GM21381 (cell line): Measurements from ENCODE around the gene GORASP1.
"Not testable (repeated sequence)": the region's sequence is repeated elsewhere in the genome, so short reads cannot be mapped to it uniquely, and the experiment has no call there.

Experiments used
- ATAC-seq: cut with Tn5 transposase; IDR thresholded peaks from one replicate; pipeline ENCODE4 v1.9.1; 2021; ENCODE audit warnings: mild to moderate bottlenecking, moderate library complexity; ENCODE audit not compliant: unreplicated experiment

Gene GORASP1

DNA sequence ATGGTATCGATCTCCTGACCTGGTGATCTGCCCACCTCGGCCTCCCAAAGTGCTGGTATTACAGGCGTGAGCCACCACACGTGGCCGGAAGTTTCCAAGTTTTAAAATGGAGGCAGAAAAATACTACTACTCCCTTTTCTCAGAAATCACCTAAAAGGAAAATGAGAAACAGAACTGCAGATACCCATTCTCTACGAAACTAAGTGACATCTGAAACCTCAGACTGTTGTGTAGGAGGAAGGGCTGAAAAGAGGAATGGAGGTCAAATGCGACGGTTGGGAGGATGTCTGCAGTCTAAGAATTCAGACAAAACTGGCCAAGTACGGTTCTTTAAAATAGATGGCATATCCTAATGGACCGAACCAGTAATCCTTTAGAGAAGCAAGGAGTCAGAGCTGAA lies 31.5 kb downstream of the GORASP1 start:
- no peak for ATAC-seq

DNA sequence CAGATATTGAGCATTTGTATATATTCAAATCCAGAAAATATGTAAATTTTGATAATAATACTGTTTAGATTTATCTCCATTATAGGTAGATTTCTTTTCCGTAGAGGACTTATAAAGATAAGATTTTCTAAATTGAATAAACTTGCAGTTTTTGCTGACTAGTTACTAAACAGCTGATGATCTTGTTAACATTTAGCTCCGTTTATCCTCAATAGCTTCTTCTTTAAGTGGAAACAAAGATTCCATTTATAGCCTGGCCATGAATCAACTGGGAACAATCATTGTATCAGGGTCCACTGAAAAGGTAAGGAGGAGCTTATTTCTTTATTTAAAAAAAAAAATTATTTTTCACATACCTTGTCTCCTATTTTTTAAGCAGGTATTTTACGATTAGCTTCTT lies 38.9 kb downstream of the GORASP1 start:
- ATAC-seq: no peak

DNA sequence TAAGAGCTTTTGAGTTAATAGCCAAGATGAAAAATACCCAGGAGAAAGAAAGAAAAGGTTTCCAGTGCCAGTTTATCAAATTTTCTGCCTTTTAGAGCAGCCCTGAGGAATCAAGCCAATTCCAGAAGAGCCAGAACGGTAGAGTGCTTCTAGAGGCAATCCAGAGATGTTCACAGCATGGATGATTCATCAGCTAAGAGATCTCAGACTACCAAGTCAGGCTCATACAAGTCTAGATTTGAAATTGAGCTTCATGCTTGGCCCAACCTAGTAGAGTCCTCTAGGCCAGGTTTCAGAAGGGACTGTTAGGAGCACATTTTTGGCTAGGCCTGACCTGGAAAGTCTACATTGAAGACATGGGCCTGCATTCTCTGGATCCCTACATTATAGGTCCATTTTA lies 40.1 kb downstream of the GORASP1 start:
- no peak for ATAC-seq

DNA sequence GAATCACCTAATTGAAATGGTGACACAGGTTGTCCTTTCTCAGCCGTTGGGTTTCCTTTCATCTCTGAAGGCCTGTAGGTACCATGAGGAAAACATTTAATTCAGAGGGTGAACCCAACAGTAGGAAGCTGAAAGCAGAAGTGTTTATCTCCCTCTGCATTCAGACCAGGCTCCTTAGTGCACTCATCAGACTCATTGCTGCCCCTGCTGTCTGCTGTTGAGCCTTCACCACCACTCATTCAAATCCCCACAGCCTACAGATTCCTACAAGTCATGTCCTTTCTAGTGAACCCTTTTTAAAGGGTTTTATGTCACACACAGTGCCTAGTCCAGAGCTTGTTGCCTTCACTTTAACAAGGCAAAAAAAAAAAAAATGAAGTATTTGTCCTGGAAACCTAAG lies 42.2 kb downstream of the GORASP1 start:
- peak; percentile 96 for ATAC-seq

DNA sequence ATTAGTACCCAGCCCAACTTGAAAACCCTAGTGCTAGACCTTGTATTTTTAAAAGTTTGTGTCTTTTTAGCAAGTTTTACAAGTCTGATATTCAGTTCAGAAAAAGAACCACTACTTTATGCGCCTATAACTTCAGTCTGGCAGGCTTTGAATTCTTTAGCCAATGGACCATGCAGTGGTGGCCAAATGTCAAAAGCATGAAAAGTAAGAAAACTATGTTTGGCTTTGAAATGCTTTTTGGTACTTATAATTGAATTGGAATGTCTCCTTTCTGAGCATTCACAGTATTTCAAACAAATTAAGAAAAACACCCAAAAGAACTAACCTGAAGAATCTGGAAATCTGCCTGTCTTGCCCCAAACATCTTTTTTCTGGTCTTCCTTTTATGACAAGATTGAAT lies 42.8 kb downstream of the GORASP1 start:
- no peak for ATAC-seq

DNA sequence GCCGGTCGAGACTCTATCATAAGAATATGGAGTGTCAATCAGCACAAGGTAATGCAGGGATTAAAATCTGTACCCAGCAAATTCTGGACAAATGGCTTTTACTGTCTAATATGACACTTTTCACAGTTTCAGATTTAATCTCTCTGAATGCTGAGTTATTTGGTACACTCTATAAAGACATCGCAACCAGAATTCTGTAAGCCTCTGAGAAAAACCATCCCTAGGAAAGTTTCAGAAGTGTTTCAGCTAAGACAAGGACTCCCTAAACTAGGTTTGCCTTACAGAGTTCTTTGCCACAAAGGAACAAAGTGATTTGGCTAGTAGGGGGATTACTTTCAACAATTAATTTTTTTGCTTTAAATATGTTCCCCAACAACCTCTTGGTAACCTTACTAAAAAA lies 44.3 kb downstream of the GORASP1 start:
- ATAC-seq: no peak

DNA sequence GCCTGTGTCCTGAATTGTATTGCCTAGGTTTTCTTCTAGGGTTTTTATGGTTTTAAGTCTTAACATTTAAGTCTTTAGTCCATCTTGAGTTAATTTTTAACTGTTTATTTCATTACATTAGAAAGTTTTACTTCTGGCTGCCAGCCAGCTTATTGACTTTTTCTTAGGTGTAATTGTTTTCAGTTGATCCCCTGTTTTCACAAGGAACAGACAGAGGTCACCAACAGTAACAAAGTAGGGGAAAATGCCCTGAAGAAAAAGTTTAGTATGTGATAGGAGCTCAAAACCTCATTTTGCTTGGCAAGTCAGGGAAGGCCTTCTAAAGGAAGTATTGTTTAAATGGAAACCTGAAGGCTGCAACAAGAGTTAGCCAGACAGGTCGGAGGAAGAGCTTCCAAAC lies 45.2 kb downstream of the GORASP1 start:
- no peak for ATAC-seq

DNA sequence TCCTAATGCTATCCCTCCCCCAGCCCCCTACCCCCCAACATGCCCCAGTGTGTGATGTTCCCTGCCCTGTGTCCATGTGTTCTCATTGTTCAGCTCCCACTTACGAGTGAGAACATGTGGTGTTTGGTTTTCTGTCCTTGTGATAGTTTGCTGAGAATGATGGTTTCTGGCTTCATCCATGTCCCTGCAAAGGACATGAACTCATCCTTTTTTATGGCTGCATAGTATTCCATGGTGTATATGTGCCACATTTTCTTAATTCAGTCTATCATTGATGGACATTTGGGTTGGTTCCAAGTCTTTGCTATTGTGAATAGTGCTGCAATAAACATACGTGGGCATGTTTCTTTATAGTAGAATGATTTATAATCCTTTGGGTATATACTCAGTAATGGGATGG lies 46.2 kb downstream of the GORASP1 start:
- ATAC-seq: not testable (repeated sequence)

DNA sequence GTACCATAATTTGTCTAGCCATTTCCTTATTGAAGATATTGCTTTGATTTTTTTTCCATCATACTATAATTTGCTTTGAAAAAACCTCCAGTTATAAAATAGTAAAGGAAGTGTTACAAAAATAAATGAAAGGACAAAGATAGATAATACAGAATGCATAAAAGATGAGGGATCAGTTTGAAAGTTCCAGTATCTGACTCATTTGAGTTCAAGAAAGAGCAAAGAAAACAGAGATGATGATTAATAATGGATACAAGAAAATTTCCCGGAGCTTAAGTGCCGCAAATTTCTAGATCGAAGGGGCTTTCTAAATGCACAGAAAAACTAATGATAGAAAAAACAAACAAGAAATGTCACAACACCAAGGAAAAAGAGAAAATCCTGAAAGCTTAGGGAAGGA lies 51.3 kb downstream of the GORASP1 start:
- no peak for ATAC-seq

DNA sequence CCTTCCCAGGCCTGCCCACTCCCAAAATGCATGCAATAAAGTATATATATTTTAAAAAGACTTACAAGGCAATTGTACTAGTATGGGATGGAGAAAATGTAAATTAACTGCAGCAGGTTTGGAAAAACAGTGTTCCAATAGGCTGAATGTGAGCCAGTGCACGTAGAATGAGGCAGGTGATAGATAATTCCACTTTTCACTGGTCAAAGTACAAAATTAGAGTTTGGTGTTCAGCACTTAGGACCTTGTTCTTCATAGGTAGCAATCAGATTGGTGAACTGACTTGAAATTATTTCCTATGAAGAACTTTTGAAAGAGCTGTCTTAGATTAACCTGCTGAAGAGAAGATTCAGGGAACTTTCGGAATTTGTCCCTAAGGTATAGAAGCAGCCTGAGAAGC lies 53.7 kb downstream of the GORASP1 start:
- no peak for ATAC-seq

DNA sequence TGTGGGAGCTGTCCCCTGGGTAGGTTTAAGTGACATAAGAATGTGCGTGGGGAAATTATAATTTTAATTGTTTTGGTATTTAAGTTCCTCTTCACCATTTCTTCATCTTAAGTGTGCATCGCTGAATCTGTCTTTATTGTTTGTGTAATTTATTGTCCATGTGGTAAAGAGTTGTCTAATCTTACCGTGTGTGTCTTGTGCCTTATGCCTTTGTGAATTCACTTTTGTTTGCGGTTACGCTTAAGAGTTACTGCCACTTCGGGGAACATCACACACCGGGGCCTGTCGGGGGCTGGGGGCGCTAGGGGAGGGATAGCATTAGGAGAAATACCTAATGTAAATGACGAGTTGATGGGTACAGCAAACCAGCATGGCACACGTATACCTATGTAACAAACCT lies 54.8 kb downstream of the GORASP1 start:
- ATAC-seq: no peak

DNA sequence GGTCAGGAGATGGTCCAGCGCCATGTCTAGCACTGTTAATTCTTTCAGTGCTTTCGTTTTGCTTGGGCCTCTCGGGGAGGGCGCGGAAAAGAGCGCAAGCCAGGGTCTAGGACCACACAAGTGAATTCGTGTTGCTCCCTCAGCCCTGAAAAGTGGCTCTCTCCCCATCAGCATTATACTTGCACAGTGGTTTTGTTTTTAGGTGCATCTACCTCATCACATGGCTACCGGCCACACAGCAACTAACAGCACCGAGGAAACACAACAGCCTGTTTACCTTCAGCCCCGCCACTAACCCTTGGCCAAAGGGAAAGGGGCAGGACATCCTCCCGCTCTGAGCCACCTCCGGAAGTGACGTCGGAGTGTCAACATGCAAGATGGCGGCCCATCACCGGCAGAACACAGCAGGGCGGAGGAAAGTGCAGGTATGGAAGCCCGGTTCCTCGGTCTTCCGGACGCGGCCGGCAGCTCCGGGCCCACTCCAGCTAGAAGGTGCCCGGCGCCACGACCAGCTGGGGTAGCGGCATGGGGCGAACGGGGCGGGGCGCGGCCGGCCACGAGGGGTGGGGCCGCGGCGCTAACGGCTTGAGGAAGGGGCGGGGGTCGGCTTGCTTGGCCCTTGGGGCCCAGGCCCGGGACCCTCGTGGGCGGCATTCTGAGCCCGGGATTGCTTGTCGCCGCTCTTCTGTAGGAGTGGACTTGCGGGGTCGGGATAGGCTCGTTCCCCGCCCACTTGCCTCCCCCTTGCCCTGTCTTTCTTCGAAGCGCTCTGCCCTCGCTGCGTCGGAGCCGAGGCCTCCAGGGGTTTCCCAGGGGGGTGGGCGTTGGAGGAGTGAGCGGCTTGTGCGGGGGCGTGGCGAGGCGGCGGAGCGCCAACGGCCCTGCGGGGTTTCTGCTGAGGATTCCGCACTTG lies 55.5 kb downstream of the GORASP1 start, which contains the start of the genes SCN11A and WDR48:
TSS of gene SCN11A (minus strand) at position 296 of the 913 bp plus-strand sequence. CDS start 101,582 bp downstream, outside the sequence.
TSS of gene WDR48 (plus strand) at position 368 of the 913 bp plus-strand sequence. CDS start at position 378, 10 bp downstream.
- ATAC-seq: peak; percentile 99

DNA sequence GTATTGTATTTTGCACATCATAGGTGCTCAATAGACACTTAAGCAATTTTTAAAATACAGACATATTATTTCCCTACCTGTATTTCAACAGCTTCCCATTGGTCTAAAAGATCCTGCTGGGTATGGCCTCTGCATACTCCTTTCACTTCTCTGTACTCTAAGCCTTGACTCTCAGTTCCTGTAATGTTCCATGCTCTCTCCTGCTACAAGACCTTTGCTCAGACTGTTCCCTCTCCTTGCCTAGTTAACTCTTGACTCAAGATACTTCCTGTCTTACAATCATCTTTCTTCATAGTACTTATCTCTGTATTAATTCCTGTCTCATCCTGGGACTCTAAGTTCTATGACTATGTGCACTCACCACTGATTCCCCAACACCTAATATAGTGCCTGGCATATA lies 57.4 kb downstream of the GORASP1 start:
- no peak for ATAC-seq
